HepG2 (cell line): ENCODE data around the gene PARG. TPM values are rescaled to one million over a fixed set of nuclear protein-coding genes. Genes with fewer than 3 reads are reported as not detected.

Experiments
- BCL6 ChIP-seq: IDR thresholded peaks from 2 replicates; pipeline ENCODE4 v1.6.1; 2016; ENCODE audit warnings: missing genetic modification reagents, missing compliant biosample characterization
- HMG20A ChIP-seq: IDR thresholded peaks from 2 replicates; pipeline ENCODE4 v1.6.1; 2016; ENCODE audit warnings: borderline replicate concordance
- KDM6A ChIP-seq: IDR thresholded peaks from 2 replicates; pipeline ENCODE4 v1.6.1; 2016; ENCODE audit warnings: low read depth
- KLF11 ChIP-seq: IDR thresholded peaks from 2 replicates; pipeline ENCODE4 v1.6.1; 2016; ENCODE audit warnings: missing compliant biosample characterization
- MEIS2 ChIP-seq: sonication (generic); formaldehyde crosslinking; IDR thresholded peaks from 2 replicates; pipeline ENCODE4 v1.9.0; 2021; ENCODE audit warnings: mild to moderate bottlenecking, missing genetic modification reagents
- NFE2L2 ChIP-seq: fragments of 150-350 bp; IDR thresholded peaks from 2 replicates; pipeline ENCODE4 v1.6.1; 2014; ENCODE audit warnings: low read length
- NFIB ChIP-seq: sonication (generic); formaldehyde crosslinking; IDR thresholded peaks from 2 replicates; pipeline ENCODE4 v1.9.0; 2021; ENCODE audit warnings: missing genetic modification reagents, mild to moderate bottlenecking, borderline replicate concordance
- NR2F1 ChIP-seq, 2 experiments: fragments of 450-650 bp in 1 of 2; formaldehyde crosslinking in 1 of 2; IDR thresholded peaks; 2 replicates each; pipeline versions ENCODE4 v1.5.0 to v1.6.1; 2016 to 2020; ENCODE audit warnings: mild to moderate bottlenecking in 1 of 2, missing compliant biosample characterization in 1 of 2, missing genetic modification reagents in 1 of 2, moderate library complexity in 1 of 2
- SOX6 ChIP-seq, 2 experiments: fragments of 450-650 bp in 1 of 2; sonication (generic) in 1 of 2; formaldehyde crosslinking in 1 of 2; IDR thresholded peaks; 2 replicates each; pipeline versions ENCODE4 v1.4.0 to v1.6.1; 2017 to 2020; ENCODE audit warnings: antibody characterized with exemption in 1 of 2, mild to moderate bottlenecking in 1 of 2, missing genetic modification reagents in 1 of 2
- THAP11 ChIP-seq: IDR thresholded peaks from 2 replicates; pipeline ENCODE4 v1.6.1; 2016; ENCODE audit warnings: missing biosample characterization, missing genetic modification reagents
- polyA plus RNA-seq, 8 experiments: library from polyadenylated mRNA; depleted of rRNA in 3 of 8; stranded (reverse) in 7 of 8; unstranded in 1 of 8; fragments of >200 nt; fragmentation: Illumina TruSeq in 4 of 8; extraction: Trizol in 4 of 8; gene quantifications; 2 replicates each; pipeline versions ENCODE4 v1.2.1 to v1.2.3, GENCODE V29; 2011 to 2016; ENCODE audit warnings: low read depth in 4 of 8, missing spikeins in 1 of 8, mixed read lengths in 1 of 8; ENCODE audit not compliant: insufficient read depth in 1 of 8
- total RNA-seq, 5 experiments: library from RNA; depleted of rRNA; stranded (reverse); fragments of >200 nt; fragmentation: Illumina TruSeq; extraction: Trizol; gene quantifications; 2 replicates each; pipeline ENCODE4 v1.2.3, GENCODE V29; 2016; ENCODE audit warnings: low read depth in 1 of 5
- TF ChIP-seq, protein P1 (sequence below): sonication (generic); formaldehyde crosslinking; IDR thresholded peaks from 2 replicates; pipeline ENCODE4 v1.4.0; 2020; ENCODE audit warnings: missing genetic modification reagents, mild to moderate bottlenecking, borderline replicate concordance
- TF ChIP-seq, protein P2 (sequence below): sonication (generic); formaldehyde crosslinking; conservative IDR thresholded peaks from 2 replicates; pipeline ENCODE4 v1.8.0; 2022; ENCODE audit warnings: mild to moderate bottlenecking, moderate library complexity, missing genetic modification reagents
- TF ChIP-seq, protein P3 (sequence below): sonication (generic); formaldehyde crosslinking; conservative IDR thresholded peaks from 2 replicates; pipeline ENCODE4 v1.4.0; 2020; ENCODE audit warnings: mild to moderate bottlenecking, missing genetic modification reagents, moderate library complexity
- TF ChIP-seq, protein P4 (sequence below): sonication (generic); formaldehyde crosslinking; IDR thresholded peaks from 2 replicates; pipeline ENCODE4 v1.4.0; 2020; ENCODE audit warnings: missing genetic modification reagents, borderline replicate concordance
- TF ChIP-seq, protein P5 (sequence below): IDR thresholded peaks from 2 replicates; pipeline ENCODE4 v1.6.1; 2016; ENCODE audit warnings: mild to moderate bottlenecking

The PARG gene
- total and polyA plus RNA-seq, 2 of the 13 experiments (the other 11 are each of a cell fraction or from before 2014, with no cell fraction given) = 11.4 to 37.2 TPM

DNA sequence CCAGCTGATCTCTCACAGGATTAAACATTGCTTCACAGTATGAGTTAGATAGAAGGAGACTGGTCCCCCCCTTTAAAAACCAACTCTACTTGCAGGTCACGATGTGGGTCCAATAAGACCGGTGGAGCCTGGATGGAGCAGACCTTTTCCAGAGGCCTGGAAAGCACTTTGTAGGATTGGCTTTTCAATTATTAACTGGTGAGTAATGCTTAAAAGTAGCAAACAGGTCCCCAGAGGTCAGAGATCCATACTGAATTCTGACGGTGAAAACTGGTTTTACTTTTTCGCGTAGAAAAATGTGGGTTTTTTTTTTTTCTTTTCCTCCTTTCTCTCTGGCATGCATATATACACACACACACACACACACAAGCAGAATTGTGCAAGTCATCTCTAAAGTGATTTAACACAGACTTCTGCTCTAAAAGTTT, 104.8 kb downstream of the PARG start (continued):
- TF ChIP-seq SOX6 (IDR thresholded peaks at IDR 0.05) (no peak), SOX6 (CRISPR knock-in tag; IDR thresholded peaks at IDR 0.05) (peak; percentile 22; the same call in 1 of the 2 replicates), BCL6 (peak; percentile 47; the same call in 1 of the 2 replicates), MEIS2 (CRISPR knock-in tag) (no peak), NR2F1 (CRISPR knock-in tag; IDR thresholded peaks at IDR 0.05) (peak in 1 of 2 experiments; percentile 63; a peak in 2 of 4 replicates), NFE2L2 (peak; percentile 70), NFIB (no peak), HMG20A (peak; percentile 39; the same call in 1 of the 2 replicates), THAP11 (CRISPR knock-in tag) (0 out of 2 replicates have a peak, but pooled peaks have one; percentile 14), KDM6A (CRISPR knock-in tag) (peak; percentile 37; the same call in 1 of the 2 replicates), KLF11 (CRISPR knock-in tag) (no peak)
- TF ChIP-seq, protein P1, sequence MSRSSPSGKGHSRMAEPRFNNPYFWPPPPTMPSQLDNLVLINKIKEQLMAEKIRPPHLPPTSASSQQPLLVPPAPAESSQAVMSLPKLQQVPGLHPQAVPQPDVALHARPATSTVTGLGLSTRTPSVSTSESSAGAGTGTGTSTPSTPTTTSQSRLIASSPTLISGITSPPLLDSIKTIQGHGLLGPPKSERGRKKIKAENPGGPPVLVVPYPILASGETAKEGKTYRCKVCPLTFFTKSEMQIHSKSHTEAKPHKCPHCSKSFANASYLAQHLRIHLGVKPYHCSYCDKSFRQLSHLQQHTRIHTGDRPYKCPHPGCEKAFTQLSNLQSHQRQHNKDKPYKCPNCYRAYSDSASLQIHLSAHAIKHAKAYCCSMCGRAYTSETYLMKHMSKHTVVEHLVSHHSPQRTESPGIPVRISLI = peak; percentile 91
- TF ChIP-seq, protein P2, sequence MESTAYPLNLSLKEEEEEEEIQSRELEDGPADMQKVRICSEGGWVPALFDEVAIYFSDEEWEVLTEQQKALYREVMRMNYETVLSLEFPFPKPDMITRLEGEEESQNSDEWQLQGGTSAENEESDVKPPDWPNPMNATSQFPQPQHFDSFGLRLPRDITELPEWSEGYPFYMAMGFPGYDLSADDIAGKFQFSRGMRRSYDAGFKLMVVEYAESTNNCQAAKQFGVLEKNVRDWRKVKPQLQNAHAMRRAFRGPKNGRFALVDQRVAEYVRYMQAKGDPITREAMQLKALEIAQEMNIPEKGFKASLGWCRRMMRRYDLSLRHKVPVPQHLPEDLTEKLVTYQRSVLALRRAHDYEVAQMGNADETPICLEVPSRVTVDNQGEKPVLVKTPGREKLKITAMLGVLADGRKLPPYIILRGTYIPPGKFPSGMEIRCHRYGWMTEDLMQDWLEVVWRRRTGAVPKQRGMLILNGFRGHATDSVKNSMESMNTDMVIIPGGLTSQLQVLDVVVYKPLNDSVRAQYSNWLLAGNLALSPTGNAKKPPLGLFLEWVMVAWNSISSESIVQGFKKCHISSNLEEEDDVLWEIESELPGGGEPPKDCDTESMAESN (CRISPR knock-in tag) = no peak
- TF ChIP-seq, protein P3, sequence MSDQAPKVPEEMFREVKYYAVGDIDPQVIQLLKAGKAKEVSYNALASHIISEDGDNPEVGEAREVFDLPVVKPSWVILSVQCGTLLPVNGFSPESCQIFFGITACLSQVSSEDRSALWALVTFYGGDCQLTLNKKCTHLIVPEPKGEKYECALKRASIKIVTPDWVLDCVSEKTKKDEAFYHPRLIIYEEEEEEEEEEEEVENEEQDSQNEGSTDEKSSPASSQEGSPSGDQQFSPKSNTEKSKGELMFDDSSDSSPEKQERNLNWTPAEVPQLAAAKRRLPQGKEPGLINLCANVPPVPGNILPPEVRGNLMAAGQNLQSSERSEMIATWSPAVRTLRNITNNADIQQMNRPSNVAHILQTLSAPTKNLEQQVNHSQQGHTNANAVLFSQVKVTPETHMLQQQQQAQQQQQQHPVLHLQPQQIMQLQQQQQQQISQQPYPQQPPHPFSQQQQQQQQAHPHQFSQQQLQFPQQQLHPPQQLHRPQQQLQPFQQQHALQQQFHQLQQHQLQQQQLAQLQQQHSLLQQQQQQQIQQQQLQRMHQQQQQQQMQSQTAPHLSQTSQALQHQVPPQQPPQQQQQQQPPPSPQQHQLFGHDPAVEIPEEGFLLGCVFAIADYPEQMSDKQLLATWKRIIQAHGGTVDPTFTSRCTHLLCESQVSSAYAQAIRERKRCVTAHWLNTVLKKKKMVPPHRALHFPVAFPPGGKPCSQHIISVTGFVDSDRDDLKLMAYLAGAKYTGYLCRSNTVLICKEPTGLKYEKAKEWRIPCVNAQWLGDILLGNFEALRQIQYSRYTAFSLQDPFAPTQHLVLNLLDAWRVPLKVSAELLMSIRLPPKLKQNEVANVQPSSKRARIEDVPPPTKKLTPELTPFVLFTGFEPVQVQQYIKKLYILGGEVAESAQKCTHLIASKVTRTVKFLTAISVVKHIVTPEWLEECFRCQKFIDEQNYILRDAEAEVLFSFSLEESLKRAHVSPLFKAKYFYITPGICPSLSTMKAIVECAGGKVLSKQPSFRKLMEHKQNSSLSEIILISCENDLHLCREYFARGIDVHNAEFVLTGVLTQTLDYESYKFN (CRISPR knock-in tag) = peak; percentile 85
- TF ChIP-seq, protein P4, sequence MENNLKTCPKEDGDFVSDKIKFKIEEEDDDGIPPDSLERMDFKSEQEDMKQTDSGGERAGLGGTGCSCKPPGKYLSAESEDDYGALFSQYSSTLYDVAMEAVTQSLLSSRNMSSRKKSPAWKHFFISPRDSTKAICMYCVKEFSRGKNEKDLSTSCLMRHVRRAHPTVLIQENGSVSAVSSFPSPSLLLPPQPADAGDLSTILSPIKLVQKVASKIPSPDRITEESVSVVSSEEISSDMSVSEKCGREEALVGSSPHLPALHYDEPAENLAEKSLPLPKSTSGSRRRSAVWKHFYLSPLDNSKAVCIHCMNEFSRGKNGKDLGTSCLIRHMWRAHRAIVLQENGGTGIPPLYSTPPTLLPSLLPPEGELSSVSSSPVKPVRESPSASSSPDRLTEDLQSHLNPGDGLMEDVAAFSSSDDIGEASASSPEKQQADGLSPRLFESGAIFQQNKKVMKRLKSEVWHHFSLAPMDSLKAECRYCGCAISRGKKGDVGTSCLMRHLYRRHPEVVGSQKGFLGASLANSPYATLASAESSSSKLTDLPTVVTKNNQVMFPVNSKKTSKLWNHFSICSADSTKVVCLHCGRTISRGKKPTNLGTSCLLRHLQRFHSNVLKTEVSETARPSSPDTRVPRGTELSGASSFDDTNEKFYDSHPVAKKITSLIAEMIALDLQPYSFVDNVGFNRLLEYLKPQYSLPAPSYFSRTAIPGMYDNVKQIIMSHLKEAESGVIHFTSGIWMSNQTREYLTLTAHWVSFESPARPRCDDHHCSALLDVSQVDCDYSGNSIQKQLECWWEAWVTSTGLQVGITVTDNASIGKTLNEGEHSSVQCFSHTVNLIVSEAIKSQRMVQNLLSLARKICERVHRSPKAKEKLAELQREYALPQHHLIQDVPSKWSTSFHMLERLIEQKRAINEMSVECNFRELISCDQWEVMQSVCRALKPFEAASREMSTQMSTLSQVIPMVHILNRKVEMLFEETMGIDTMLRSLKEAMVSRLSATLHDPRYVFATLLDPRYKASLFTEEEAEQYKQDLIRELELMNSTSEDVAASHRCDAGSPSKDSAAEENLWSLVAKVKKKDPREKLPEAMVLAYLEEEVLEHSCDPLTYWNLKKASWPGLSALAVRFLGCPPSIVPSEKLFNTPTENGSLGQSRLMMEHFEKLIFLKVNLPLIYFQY (CRISPR knock-in tag) = peak; percentile 65; the same call in 1 of the 2 replicates
- TF ChIP-seq, protein P5, sequence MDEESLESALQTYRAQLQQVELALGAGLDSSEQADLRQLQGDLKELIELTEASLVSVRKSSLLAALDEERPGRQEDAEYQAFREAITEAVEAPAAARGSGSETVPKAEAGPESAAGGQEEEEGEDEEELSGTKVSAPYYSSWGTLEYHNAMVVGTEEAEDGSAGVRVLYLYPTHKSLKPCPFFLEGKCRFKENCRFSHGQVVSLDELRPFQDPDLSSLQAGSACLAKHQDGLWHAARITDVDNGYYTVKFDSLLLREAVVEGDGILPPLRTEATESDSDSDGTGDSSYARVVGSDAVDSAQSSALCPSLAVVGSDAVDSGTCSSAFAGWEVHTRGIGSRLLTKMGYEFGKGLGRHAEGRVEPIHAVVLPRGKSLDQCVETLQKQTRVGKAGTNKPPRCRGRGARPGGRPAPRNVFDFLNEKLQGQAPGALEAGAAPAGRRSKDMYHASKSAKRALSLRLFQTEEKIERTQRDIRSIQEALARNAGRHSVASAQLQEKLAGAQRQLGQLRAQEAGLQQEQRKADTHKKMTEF (CRISPR knock-in tag) = 0 out of 2 replicates have a peak, but pooled peaks have one; percentile 31
